ENCODE data around the gene EDAR.

Gene EDAR

DNA sequence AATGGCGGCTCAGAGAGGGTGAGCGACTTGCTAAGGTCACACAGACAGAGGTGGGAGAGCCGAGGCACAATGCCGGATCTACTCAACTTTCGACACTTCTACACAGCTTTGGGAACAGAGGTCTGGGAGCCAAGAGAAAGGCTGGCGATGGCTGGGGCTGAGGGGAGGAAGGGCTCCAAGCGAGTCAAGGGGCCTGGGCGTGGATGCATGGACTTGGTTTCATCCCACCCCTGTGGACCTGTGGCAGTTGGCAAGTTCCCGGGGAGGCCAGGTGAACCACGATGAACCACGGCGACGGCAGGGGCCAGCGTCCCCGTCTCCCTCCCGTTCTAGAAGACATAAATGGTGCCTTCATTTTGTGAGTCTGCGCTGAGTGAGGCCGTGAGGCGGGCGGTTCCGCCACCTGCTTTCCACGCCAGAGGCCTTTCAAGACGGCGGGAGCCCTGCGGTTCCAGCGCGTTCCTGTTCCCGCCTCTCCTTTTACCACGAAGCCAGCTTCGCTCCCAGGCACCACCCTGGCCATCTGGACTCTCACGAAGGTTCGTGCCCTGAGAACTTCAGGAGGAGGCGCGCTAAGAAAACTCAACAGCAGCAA lies 46.7 kb downstream of the EDAR start:
- DNase-seq (ENCODE audit: low spot score) = no peak
- no peak overlapping the region for H3K27ac ChIP-seq
- POLR2A ChIA-PET (ENCODE audit: low non-redundant PET) = no interaction called here
- CTCF ChIA-PET = no interaction called here
- TF ChIP-seq, protein P1, sequence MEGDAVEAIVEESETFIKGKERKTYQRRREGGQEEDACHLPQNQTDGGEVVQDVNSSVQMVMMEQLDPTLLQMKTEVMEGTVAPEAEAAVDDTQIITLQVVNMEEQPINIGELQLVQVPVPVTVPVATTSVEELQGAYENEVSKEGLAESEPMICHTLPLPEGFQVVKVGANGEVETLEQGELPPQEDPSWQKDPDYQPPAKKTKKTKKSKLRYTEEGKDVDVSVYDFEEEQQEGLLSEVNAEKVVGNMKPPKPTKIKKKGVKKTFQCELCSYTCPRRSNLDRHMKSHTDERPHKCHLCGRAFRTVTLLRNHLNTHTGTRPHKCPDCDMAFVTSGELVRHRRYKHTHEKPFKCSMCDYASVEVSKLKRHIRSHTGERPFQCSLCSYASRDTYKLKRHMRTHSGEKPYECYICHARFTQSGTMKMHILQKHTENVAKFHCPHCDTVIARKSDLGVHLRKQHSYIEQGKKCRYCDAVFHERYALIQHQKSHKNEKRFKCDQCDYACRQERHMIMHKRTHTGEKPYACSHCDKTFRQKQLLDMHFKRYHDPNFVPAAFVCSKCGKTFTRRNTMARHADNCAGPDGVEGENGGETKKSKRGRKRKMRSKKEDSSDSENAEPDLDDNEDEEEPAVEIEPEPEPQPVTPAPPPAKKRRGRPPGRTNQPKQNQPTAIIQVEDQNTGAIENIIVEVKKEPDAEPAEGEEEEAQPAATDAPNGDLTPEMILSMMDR (conservative IDR thresholded peaks at IDR 0.05; ENCODE audit: low read depth) = no peak

DNA sequence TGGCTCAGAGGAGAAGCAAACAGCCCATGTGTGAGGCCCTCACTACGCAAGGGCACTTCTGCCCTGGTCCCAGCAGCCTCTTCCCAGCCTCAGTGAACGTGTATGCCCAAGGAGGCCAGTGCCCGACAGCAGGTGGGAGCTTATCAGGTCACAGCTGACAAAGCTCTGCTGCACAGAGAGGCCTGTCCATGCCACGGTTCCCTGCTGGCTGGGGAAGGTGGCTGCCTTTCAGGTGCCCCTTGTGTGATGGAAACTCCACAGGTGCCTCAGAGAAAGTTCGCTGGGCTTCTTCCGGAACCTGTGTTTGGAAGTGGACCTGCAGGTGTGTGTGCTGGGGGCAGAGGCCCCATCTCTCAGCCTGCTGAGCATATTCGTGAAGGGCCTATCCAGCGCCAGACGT lies 47.3 kb downstream of the EDAR start:
- H3K27ac ChIP-seq = no peak overlapping the region
- POLR2A ChIA-PET (ENCODE audit: low non-redundant PET) = no interaction called here
- CTCF ChIA-PET = no interaction called here
- TF ChIP-seq, protein P1 (conservative IDR thresholded peaks at IDR 0.05; ENCODE audit: low read depth) = no peak
- no peak for DNase-seq (ENCODE audit: low spot score)

DNA sequence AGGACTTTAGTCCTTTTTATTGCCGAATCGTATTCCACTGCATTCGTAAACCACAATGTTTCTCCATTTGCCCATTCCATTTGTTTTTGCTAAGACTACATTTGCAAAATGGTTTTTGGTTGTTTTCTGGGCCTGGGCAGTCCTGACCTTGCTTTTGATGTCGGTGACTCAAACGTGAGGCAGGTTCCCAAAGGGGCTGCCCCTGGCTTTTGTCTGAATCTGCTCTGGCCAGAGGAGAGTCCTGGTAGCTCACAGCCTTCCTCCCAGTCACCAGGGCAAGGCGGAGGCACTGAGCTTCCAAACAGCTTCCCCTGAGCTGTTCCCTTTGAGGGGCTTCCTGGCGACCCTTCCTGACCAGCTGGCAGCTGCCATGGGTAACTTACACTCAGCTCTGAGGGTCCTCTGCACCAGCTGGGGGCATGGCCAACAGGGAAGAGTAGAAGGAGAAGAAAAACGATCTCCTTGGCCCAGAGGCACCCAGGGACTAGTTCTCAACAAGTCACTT lies 47.8 kb downstream of the EDAR start:
- TF ChIP-seq, protein P1 (conservative IDR thresholded peaks at IDR 0.05; ENCODE audit: low read depth) = no peak
- H3K27ac ChIP-seq = no peak overlapping the region
- POLR2A ChIA-PET (ENCODE audit: low non-redundant PET) = no interaction called here
- DNase-seq (ENCODE audit: low spot score) = no peak
- CTCF ChIA-PET = no interaction called here

DNA sequence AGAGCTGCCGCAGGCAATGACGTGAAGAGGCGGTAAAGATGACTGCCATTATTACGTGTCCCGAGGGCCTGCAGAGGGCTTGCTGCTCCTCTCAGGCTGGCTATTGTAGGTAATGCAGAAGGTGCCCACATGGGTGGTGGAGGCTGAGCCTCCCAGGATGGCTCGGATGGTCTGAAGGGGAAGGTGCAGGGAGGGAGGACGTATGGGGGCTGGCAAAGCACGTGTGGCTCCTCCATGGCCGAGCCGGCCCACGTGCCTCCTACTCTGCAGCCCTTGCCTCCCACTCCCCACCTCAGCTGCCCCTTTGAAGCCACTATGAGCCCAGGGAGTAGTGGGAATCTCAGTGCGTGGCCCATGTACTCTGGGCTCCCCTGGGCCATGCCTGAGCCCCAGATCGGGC lies 48.9 kb downstream of the EDAR start:
- POLR2A ChIA-PET (ENCODE audit: low non-redundant PET) = no interaction called here

DNA sequence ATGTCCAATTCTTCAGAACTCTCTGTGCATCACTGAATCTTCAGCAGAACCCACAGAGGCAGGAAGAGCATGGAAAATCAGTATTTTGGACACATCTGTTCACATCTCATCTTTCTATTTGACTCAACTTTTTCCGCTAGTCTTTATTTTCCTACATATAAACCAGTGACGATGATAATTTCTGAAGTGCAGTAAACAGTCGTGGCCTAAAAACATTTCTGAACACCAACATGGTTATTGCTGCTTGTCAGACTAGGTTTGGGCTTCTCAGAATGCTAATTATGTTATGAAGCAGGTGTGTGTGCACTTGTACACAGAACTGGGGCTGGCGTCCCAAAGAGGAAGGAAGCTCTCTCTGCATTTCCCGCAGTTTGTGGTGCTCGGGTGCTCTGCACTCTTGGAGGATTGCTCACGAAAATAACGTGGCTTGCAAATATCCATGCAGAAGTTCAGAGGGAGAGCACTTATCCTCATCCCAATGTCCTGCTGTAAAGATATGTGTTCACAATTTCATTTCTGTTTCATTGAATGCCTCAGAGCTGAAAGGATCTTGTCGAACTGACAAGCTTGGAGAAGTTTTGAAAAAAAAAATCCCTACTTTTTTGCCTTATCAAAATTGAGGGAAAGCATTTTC lies 50.8 kb downstream of the EDAR start:
- ChIA-PET CTCF (no interaction called here), POLR2A (ENCODE audit: low non-redundant PET) (no interaction called here)
- no peak overlapping the region for H3K27ac ChIP-seq
- TF ChIP-seq, protein P1 (conservative IDR thresholded peaks at IDR 0.05; ENCODE audit: low read depth) = no peak
- no peak for DNase-seq (ENCODE audit: low spot score)

More for the DNA sequence above, 48.9 kb downstream of the EDAR start:
- no peak for DNase-seq (ENCODE audit: low spot score)
- TF ChIP-seq, protein P1 (conservative IDR thresholded peaks at IDR 0.05; ENCODE audit: low read depth) = no peak
- CTCF ChIA-PET = no interaction called here
- H3K27ac ChIP-seq = no peak overlapping the region

DNA sequence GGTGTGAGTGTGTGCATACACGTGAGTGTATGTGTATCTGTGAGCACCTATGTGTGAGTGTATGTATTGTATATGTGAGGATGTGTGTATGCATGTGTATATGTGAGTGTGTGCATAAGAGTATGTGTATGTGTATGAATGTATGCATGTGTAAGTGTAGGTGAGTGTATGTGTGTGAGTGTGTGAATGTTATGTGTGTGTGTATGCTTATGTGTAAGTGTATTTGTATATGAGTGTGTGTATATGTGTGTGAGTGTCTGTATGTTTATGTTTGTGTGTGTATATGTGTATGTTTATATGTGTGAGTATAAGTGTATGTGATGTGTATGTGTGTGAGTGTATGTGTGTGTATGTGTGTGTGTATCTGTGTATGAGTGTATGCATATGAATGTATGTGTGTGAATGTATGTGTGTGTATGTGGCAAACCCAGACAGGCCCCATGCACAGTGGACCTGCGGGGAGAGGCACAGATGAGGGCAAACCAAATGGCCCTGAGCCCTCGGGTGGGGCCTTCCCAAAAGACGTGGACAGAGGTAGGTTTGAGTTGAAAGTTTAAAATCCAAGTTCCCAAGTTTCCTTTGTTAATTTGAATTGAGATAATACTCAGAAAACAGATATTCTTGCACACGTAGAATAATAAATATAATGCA lies 51.5 kb downstream of the EDAR start:
- ChIA-PET CTCF (no interaction called here), POLR2A (ENCODE audit: low non-redundant PET) (no interaction called here)
- DNase-seq (ENCODE audit: low spot score) = no peak
- no peak overlapping the region for H3K27ac ChIP-seq
- TF ChIP-seq, protein P1 (conservative IDR thresholded peaks at IDR 0.05; ENCODE audit: low read depth) = no peak
